Measurements from ENCODE around the gene CBLB. TPM values are rescaled to one million over a fixed set of nuclear protein-coding genes. Genes with fewer than 3 reads are reported as not detected.

Gene CBLB
- total and polyA plus RNA-seq, 7 donors = 4.2 to 18.2 (median 12.1) TPM

DNA sequence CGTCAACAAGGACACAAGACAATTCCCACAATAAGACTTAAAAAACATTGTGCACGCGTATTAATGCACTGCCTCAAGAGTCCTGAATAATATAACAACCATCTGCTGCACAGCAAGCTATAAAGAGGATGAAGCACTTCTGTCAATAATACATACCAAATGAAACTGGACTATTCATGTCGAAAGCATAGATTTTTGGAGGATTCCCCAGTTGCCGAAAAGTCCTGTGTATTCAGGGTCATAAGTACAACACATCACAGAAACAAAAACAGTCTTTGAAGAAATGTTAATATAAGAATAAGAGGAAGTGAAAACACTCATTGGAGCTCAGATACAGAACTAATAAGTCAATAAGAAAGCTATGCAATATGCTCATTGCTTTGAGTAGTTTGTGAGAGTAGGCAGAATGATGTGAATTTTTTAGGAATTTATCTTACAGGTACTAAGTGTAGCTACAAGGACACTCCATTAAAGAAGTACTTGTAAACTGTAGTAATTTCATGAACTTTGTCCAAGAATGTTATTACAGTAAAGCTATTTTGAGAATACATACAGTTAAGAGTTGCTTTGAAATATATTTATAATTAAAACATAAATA, 31.6 kb downstream of the CBLB start:
- TF ChIP-seq, protein P1, sequence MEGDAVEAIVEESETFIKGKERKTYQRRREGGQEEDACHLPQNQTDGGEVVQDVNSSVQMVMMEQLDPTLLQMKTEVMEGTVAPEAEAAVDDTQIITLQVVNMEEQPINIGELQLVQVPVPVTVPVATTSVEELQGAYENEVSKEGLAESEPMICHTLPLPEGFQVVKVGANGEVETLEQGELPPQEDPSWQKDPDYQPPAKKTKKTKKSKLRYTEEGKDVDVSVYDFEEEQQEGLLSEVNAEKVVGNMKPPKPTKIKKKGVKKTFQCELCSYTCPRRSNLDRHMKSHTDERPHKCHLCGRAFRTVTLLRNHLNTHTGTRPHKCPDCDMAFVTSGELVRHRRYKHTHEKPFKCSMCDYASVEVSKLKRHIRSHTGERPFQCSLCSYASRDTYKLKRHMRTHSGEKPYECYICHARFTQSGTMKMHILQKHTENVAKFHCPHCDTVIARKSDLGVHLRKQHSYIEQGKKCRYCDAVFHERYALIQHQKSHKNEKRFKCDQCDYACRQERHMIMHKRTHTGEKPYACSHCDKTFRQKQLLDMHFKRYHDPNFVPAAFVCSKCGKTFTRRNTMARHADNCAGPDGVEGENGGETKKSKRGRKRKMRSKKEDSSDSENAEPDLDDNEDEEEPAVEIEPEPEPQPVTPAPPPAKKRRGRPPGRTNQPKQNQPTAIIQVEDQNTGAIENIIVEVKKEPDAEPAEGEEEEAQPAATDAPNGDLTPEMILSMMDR (IDR thresholded peaks at IDR 0.05) = no peak
- Histone ChIP-seq H3K27ac (no peak overlapping the region), H3K36me3 (ENCODE audit: insufficient read depth in 1 of 2, low read depth in 1 of 2) (no peaks in the 10 kb centered on the region), H3K27me3 (ENCODE audit: insufficient read depth in 3 of 3, low read length in 2 of 3) (no peaks in the 10 kb centered on the region), H3K4me1 (peaks cover 15% of the 10 kb centered on the region), H3K9me3 (no peaks in the 10 kb centered on the region), H3K4me3 (no peak overlapping the region)
- no peak for DNase-seq
- WGBS, 3 donors = 76 to 81% (median 77%) methylated on average over 5 of the region's 5 CpGs
- ATAC-seq = no peak
- intact Hi-C loops (cut with DNase I) = no loop called here

DNA sequence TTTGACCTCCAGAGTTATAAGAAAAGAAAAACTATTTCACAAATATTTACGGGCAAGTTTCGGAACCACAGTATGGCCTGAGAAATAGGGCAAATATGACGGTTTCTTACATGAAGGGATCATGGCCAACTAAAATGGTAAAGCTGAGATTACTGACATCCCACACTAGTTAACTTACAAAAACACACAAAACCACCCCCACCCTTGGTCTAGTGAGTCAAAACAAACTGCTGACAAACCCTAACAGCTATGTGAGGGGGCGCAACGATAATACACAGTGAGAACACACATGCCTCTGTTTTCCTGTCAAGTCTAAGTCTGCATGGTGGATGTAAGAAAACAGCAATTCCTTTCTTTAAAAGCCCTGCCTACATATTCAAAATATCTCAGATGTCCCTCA, 32.3 kb downstream of the CBLB start:
- Histone ChIP-seq H3K27ac (no peak overlapping the region), H3K4me3 (no peak overlapping the region), H3K27me3 (ENCODE audit: insufficient read depth in 3 of 3, low read length in 2 of 3) (no peaks in the 10 kb centered on the region), H3K4me1 (peaks cover 15% of the 10 kb centered on the region), H3K36me3 (ENCODE audit: insufficient read depth in 1 of 2, low read depth in 1 of 2) (no peaks in the 10 kb centered on the region), H3K9me3 (no peaks in the 10 kb centered on the region)
- TF ChIP-seq, protein P1 (IDR thresholded peaks at IDR 0.05) = no peak
- intact Hi-C loops (cut with DNase I) = no loop called here
- DNase-seq (no peak), ATAC-seq (no peak)
- 85 to 91% (median 90%) methylated on average over 5 of the region's 5 CpGs for WGBS, 3 donors

DNA sequence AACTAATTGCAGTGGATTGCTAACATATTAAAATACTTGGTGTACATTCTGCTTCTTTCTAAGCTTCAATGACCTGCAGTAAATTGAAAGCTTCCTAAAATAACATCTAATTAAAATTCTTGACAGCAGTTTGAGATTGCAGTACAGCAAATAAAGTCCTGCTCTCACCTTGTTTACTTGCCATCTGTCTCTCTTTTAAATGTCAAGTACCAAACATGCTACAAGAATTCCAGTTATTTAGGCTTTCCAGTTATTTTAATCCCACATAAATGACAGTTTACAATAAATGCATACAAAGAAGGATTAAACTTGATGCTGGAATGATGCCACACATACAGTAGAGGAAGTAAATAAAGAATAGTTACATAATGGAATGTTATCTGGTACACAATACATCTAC, 33.2 kb downstream of the CBLB start:
- intact Hi-C loops (cut with DNase I) = no loop called here
- Histone ChIP-seq H3K4me1 (peaks cover 15% of the 10 kb centered on the region), H3K27ac (no peak overlapping the region), H3K27me3 (ENCODE audit: insufficient read depth in 3 of 3, low read length in 2 of 3) (no peaks in the 10 kb centered on the region), H3K36me3 (ENCODE audit: insufficient read depth in 1 of 2, low read depth in 1 of 2) (no peaks in the 10 kb centered on the region), H3K4me3 (no peak overlapping the region), H3K9me3 (no peaks in the 10 kb centered on the region)
- ATAC-seq = no peak
- no peak for DNase-seq
- TF ChIP-seq, protein P1 (IDR thresholded peaks at IDR 0.05) = no peak

DNA sequence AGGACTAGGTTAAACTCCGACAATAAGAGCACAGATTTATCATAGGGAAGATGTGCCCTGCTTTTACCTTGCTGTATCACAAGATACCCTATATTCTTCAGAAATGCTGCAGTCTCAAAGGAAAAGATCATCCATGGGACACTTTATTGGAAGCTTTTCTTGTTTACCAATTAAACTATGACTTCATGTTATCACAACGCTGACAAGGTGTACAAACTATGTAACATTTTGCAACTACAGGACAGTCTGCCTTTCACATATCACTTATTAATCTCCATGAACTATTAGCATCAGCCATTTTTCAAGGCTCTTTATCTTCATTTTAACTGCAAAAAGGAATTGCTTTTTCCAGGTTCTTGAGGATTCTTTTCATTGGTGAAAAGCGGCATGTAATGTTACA, 34.0 kb downstream of the CBLB start:
- Histone ChIP-seq H3K36me3 (ENCODE audit: insufficient read depth in 1 of 2, low read depth in 1 of 2) (no peaks in the 10 kb centered on the region), H3K4me3 (no peak overlapping the region), H3K9me3 (no peaks in the 10 kb centered on the region), H3K27me3 (ENCODE audit: insufficient read depth in 3 of 3, low read length in 2 of 3) (no peaks in the 10 kb centered on the region), H3K4me1 (peaks cover 20% of the 10 kb centered on the region), H3K27ac (no peak overlapping the region)
- TF ChIP-seq, protein P1 (IDR thresholded peaks at IDR 0.05) = no peak
- intact Hi-C loops (cut with DNase I) = no loop called here
- ATAC-seq = peak in 1 of 4 donors; percentile 44
- DNase-seq = no peak
- WGBS, 3 donors = 86 to 93% (median 90%) methylated on average over 3 of the region's 3 CpGs

DNA sequence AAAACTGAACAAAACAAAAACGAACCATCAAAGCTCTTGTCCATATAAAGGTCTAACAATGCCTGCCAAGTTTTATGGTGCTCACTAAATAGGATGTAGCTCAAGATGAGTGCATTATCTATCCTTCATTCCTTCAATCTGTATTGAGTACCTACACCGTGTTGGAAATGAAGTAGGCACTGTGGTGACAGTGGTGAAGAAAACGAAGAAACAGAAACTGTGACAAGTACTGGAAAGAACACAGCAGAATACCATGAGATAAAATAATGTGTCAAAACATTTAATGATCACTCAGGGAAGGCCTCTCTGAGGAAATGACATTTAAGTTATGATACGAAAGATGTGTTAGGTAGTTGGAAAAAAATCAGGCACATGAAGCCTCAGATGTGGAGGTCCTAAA, 36.2 kb downstream of the CBLB start:
- no peaks in the 10 kb centered on the region for H3K36me3 ChIP-seq (ENCODE audit: insufficient read depth in 1 of 2, low read depth in 1 of 2)
- TF ChIP-seq, protein P1 (IDR thresholded peaks at IDR 0.05) = no peak
- peaks cover 26% of the 10 kb centered on the region for H3K4me1 ChIP-seq
- no peak for ATAC-seq
- no peaks in the 10 kb centered on the region for H3K27me3 ChIP-seq (ENCODE audit: insufficient read depth in 3 of 3, low read length in 2 of 3)
- H3K4me3 ChIP-seq = no peak overlapping the region
- DNase-seq = no peak
- intact Hi-C loops (cut with DNase I) = no loop called here
- 68 to 84% (median 73%) methylated on average over 4 of the region's 4 CpGs for WGBS, 3 donors
- no peak overlapping the region for H3K27ac ChIP-seq
- H3K9me3 ChIP-seq = no peaks in the 10 kb centered on the region

Data from psoas muscle (tissue), 8 donors.